ENCODE measurements around the gene SNX33. TPM values are rescaled to one million over a fixed set of nuclear protein-coding genes. Genes with fewer than 3 reads are reported as not detected.

Gene SNX33
- total RNA-seq, 2 experiments from 2014 or later = 3.8 TPM

DNA sequence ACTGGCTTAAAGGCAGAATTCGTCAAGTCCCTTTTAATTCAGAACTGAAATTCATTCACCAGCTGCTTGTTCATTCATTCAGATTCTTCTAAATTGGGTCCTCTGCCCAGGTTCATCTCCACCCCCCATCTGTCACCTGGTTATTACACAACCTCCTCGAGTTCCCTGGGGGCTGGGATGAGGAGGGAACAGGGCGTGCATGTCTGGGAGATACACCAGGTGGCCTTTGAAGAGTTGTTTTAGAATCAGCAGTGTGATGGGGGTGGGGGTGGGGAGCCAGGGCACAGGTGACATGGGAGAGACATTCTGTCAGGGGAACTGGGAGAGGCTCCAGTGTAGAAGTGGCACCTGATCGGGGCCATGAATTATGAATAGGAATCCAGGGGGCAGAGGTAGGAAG lies 8.2 kb downstream of the SNX33 start:
- ChIA-PET CTCF (no interaction called here), POLR2A (no interaction called here)

- POLR2A ChIA-PET = no interaction called here
- CTCF ChIA-PET = no interaction called here
Measured at GRCh38 chr15:75656331-75656730, 8.6 kb downstream of the SNX33 start.

DNA sequence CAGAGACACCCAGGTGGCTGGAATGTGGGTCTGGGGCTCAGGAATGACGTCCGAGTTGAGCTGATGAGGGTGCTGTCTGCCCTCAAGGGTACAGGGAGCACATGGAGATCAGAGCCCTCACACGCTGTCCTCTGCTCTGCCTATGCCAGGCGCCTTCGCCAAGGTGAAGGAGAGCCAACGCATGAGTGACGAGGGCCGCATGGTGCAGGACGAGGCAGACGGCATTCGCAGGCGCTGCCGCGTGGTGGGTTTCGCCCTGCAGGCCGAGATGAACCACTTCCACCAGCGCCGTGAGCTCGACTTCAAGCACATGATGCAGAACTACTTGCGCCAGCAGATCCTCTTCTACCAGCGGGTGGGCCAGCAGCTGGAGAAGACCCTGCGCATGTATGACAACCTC lies 9.1 kb downstream of the SNX33 start:
- CTCF ChIA-PET = no interaction called here
- POLR2A ChIA-PET = no interaction called here

GRCh38 chr15:75659141-75659771 lies 11.5 kb downstream of the SNX33 start:
- ChIA-PET CTCF (no interaction called here), POLR2A (no interaction called here)

- ChIA-PET POLR2A (no interaction called here), CTCF (no interaction called here)
Measured at GRCh38 chr15:75659928-75660645, 12.4 kb downstream of the SNX33 start.

GRCh38 chr15:75661100-75661755 lies 13.5 kb downstream of the SNX33 start:
- ChIA-PET CTCF (interaction anchor here (0.6 kb wide), 1 partner anchor 42 kb away, joined by 4 read pairs; no protein-coding TSS in a partner anchor), POLR2A (interaction anchor here (0.6 to 0.8 kb wide), 2 partner anchors 21 to 110 kb away, joined by 4 to 5 read pairs; partner anchors contain the start of gene IMP3)

- CTCF ChIA-PET = interaction anchor here (0.6 kb wide), 1 partner anchor 43 kb away, joined by 4 read pairs; no protein-coding TSS in a partner anchor
- POLR2A ChIA-PET = interaction anchor here (0.8 kb wide), 1 partner anchor 22 kb away, joined by 4 read pairs; the partner anchor contains the start of gene IMP3
Measured at GRCh38 chr15:75661756-75662140, 14.0 kb downstream of the SNX33 start.

DNA sequence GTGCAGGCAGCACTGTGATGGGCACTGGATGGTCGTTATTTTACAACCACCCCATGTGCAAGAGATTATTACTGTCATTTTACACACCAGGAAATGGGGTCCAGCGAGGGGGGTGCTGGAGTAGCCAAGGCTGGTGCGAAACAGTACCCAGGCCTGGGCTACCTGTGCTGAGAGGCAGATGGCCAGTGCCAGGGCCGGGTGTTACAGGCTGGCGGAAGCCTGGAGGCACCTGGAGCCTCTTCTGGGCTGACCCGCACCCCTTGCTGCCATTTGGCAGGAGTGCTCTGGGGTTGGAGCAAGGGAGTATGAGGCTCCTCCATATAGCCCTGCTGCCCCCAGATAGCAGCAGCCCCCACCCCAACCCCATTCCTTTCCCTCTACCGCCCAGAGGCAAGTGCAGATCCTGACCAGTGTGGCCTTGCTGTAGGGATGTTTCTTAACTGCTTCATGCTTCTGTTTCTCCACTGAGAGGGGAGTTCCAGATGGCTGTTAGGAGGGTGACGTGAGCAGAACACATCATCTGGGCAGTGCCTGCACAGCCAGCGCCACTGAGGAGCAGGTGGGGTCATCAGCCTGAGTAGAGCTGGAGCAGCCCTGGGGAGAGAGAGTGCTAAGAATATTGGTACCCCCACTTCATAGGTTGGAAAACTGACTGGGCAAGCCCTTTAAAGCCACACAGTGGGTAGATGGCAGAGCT lies 15.3 kb downstream of the SNX33 start:
- ChIA-PET POLR2A (interaction anchor here (0.5 kb wide), 1 partner anchor 11 kb away, joined by 3 read pairs; no protein-coding TSS in a partner anchor), CTCF (no interaction called here)

DNA sequence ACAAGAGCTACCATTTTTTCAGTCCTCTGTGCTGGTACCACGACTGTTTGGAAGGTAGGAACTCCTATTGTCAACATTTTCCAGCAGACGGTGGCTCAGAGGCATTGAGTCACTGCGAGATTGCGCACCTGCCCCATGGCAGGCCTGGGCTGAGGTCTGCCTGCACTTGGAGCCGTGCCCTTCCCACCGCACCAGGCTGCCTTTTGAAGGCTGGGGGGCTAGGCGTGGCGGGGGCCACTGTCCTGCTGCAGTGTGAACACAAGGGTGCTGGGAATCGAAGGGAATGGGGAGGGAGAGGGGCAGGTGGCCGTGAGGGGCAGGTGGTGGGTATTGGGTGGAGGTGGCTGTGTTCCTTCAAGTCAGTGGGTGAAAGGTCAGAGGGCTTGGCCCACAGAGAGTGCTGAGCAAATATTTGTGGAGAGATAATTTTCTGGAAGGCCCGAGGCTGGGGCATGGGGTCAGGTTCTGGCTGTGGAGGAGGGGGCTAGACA lies 16.3 kb downstream of the SNX33 start:
- POLR2A ChIA-PET = interaction anchor here (0.5 kb wide), 1 partner anchor 12 kb away, joined by 3 read pairs; no protein-coding TSS in a partner anchor
- CTCF ChIA-PET = no interaction called here

DNA sequence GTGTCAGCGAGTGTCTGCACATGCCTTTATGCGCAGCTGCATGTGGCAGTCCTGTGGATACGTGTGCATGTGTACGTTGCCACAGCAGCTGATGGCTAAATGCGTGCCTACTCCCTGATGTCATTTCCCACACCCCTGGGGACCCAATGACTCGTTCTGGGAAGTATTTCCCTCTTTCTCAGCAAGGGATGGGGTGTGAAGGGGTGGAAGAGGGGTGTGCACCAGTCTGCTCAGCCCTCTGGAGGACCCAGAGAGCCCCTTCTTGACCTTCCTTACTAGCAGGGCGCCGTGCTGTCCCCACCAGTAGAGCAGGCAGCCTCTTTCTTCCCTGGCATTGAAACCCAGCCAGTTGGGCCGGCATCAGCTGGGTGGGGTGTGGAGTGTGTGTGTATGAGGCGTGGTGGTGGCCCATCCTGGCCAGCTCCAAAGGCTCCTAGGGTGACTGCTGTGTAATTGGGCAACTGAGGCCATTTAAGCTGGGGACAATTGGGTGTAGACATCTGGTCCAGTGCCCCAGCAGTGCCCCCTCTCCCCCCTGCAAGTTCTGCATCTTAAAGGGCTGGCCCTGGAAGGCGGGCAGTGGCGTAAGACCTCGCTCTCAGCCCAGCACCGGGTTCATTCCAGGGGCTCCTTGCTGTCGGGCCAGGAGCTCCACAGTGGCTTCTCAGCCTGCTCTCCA lies 19.2 kb downstream of the SNX33 start:
- ChIA-PET POLR2A (no interaction called here), CTCF (no interaction called here)

DNA sequence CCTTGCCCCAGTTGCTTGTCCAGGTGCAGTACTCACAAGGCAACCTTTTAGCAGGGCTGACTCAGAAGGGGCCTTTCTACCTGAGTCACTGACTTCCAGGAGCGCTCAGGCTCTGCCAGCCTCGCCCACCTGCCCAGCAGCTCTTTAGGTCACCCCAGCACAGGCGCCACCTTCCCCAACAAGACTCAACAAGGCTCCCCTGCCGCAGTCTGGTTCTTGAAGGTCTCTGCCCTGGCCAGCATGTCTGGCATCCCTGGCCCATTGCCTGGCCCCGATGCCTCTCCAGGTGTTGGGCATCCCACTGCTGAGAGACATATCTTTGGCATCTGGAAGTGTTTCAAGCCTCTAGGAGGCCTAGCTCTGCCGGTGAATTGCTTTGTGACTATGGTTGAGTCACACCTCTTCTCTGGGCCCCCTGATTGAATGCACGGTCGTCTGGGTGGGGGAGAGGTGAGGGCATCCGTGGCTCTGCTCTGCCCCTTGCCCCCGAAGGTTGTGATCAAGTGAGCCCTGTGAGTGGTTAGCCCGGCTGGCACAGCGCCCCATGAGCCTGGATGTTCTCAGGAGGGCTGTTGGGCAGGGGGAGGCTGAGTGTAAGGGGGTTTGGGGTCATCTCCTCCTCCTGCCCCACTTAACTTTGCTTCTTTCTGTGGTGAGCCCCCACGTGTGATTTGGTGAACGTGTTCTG lies 21.6 kb downstream of the SNX33 start:
- ChIA-PET CTCF (interaction anchor here (0.9 kb wide), 1 partner anchor 13 kb away, joined by 3 read pairs; no protein-coding TSS in a partner anchor), POLR2A (no interaction called here)

- ChIA-PET POLR2A (no interaction called here), CTCF (no interaction called here)
Measured at GRCh38 chr15:75669879-75670212, 22.1 kb downstream of the SNX33 start.

GRCh38 chr15:75671730-75672602 lies 24.3 kb downstream of the SNX33 start:
- ChIA-PET POLR2A (no interaction called here), CTCF (no interaction called here)

GRCh38 chr15:75672646-75673425 lies 25.1 kb downstream of the SNX33 start:
- CTCF ChIA-PET = no interaction called here
- POLR2A ChIA-PET = no interaction called here

DNA sequence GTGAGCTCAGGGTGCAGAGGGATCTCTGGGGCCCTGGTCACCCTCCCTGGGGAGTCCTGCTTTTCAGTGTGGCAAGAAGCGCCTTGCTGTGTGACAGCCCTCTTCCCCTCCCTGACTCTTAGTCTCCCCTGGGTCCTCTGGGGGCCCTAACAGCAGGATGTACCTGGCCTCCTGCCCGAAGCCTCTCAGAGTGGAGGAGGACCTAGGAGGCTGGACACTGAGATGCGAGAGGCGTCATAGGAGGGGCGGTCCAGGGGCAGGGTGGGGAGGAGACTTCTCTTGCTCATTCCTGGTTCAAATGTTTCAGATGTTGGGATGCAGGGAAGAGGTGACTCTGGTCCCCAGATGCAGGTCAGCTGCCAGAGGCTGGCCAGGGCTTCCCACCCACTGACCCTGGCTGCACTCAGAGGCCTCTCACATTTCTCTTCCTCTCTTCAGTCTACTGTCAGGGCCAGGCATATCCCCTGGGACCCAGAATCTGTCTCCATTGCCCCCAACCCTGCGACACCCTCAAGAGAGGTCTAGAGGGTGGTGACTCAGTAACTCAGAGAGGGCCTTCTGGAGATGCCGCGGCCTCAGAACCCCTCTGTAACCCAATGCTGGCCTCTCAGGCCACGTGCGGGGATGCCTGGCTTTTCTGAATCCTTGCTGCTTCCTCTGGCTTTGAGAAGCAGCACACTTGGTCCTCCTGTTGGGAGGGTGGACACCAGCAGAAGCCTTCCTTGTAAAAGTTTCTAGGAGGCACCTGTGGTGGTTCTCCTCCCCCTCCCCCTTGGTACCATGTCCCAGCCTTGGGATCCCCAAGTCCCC lies 25.9 kb downstream of the SNX33 start:
- ChIA-PET POLR2A (no interaction called here), CTCF (no interaction called here)

DNA sequence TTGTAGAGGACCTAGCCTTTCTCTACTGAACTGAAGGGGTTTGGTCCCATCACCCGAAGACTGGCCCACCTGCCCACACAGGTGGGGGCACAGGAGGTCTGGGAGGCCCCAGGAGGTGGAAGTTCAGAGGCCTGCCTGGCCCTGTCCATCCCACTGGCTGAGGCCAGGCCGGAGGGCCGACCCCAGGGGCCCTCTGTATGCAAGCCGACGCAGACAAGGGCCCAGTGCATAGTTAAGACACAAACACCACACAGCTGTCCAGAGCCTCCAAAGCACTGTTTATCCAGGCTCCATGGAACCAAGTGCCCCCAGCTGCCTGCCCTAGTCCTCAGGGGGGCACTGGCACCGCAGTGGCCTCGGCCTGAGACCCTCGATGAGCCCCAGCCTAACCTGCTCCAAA lies 26.7 kb downstream of the SNX33 start:
- ChIA-PET CTCF (no interaction called here), POLR2A (no interaction called here)
